GM12872 (cell line): ENCODE results near the gene TBX5.

Source experiments
- CTCF ChIP-seq: IDR thresholded peaks from 3 replicates; pipeline ENCODE4 v1.5.1; 2011; ENCODE audit warnings: low read depth, mild to moderate bottlenecking, low read length, moderate library complexity; ENCODE audit not compliant: insufficient read depth

The TBX5 gene

GRCh38 chr12:114341635-114342034 lies 64.3 kb downstream of the TBX5 start:
- no peak for TF ChIP-seq CTCF

GRCh38 chr12:114340231-114340630 lies 65.7 kb downstream of the TBX5 start:
- TF ChIP-seq CTCF: no peak

DNA sequence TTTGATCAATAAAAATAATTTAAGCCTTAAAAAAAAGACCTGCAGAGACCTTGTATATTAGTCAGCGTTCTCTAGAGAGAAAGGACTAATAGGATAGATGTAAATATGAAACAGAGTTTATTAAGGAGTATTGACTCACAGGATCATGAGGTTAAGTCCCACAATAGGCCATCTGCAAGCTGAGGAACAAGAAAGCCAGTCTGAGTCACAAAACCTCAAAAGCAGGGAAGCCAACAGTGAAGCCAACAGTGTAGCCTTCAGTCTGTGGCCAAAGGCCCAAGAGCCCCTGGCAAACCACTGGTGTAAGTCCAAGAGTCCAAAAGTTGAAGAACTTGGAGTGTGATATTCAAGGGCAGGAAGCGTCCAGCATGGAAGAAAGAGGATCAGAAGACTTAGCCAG lies 66.3 kb downstream of the TBX5 start:
- TF ChIP-seq CTCF: no peak

DNA sequence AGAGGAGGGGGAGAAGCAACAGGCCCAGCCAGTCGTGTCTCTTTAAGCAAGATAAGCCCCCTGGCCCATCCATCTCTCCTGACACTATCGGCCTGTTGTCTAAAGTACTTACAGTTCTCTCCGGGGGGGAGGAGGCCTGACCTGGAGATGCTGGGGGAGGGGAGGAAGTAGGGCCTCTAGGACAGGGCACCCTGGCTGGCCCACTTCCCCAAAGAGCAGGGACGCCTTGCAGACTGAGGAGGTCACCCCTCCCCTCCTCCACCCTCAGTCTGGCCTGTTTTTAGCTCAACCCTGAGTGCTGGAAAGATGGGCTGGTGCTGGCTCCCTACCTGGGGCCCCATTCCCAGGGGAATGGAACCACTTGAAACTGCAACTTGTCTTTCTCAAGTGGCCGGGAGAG lies 70.3 kb downstream of the TBX5 start:
- TF ChIP-seq CTCF: no peak

- TF ChIP-seq CTCF: no peak
These were observed 71.5 kb downstream of the TBX5 start for GRCh38 chr12:114334395-114334794.

GRCh38 chr12:114328292-114328691 lies 77.7 kb downstream of the TBX5 start:
- no peak for TF ChIP-seq CTCF

GRCh38 chr12:114327765-114328164 lies 78.2 kb downstream of the TBX5 start:
- no peak for TF ChIP-seq CTCF

DNA sequence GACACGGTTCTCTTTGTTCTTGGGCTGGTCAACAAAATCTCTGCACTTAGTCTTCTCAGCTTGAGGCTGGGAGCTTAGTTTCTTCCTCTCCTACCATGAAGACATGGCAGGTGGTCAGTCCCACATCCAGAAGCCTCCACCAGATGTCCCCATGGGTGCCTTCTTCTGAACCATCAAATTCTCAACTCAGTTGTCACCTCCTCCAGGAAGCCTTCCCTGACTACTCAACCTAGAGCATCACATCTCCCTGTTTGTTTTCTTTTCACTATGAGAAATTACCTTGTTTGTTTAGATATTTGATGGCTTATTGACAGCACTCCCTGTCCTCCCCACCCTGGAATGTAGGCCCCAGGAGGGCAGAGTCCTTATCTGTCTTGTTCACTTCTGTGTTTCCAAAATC lies 84.4 kb downstream of the TBX5 start:
- TF ChIP-seq CTCF: no peak
